GM12875 (cell line): ENCODE data around the gene HSD17B2.
"Not testable (repeated sequence)": the region's sequence is repeated elsewhere in the genome, so short reads cannot be mapped to it uniquely, and the experiment has no call there.

Experiments used
- H3K4me3 ChIP-seq: one replicate; pipeline ENCODE4 v1.5.1; 2011; ENCODE audit warnings: low read depth, low read length, control low read depth
- CTCF ChIP-seq: IDR thresholded peaks from 2 replicates; pipeline ENCODE4 v1.5.1; 2011; ENCODE audit warnings: low read depth, mild to moderate bottlenecking, control low read depth, inconsistent platforms, low read length, moderate library complexity, borderline replicate concordance; ENCODE audit not compliant: insufficient read depth

The HSD17B2 gene

GRCh38 chr16:82105107-82105506 lies 70.1 kb downstream of the HSD17B2 start:
- TF ChIP-seq CTCF, result no peak
- no peak overlapping the region for H3K4me3 ChIP-seq

GRCh38 chr16:82108100-82108499 lies 73.0 kb downstream of the HSD17B2 start:
- no peak overlapping the region for H3K4me3 ChIP-seq
- no peak for TF ChIP-seq CTCF

GRCh38 chr16:82108774-82109173 lies 73.7 kb downstream of the HSD17B2 start:
- TF ChIP-seq CTCF, result no peak
- no peak overlapping the region for H3K4me3 ChIP-seq

- H3K4me3 ChIP-seq, result not testable (repeated sequence)
Measured at GRCh38 chr16:82109266-82109665, 74.2 kb downstream of the HSD17B2 start.

- TF ChIP-seq CTCF, result no peak
- no peak overlapping the region for H3K4me3 ChIP-seq
Measured at GRCh38 chr16:82111944-82112343, 76.9 kb downstream of the HSD17B2 start.

- H3K4me3 ChIP-seq, result no peak overlapping the region
- TF ChIP-seq CTCF, result no peak
Measured at GRCh38 chr16:82113741-82114140, 78.7 kb downstream of the HSD17B2 start.

- TF ChIP-seq CTCF, result no peak
- H3K4me3 ChIP-seq, result no peak overlapping the region
Measured at GRCh38 chr16:82116535-82116934, 81.5 kb downstream of the HSD17B2 start.

- no peak for TF ChIP-seq CTCF
- H3K4me3 ChIP-seq, result no peak overlapping the region
Measured at GRCh38 chr16:82118749-82119148, 83.7 kb downstream of the HSD17B2 start.
